Measurements from ENCODE around the gene CELF2. TPM values are rescaled to one million over a fixed set of nuclear protein-coding genes. Genes with fewer than 3 reads are reported as not detected.

CELF2 gene
- total RNA-seq, 1 donor from 2014 or later = 3.8 TPM

DNA sequence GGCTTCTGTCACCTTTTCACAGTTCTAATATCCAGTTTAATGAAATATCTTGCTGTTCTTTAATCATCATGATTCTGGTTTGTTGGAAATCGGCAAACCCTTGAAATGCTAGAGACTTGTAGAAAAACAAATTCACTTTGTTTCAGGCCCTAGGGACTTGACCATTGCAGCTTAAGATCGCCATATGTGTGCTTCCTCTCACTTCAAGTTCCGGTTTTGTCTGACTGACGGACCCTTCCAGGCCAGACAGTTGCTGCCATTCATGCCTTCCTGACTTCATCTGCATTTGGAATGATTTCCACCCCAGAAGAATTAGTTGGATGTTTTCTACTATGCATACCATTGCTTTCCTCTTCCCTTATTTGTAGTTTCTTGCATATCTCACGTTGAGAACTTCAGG lies 125.6 kb downstream of the CELF2 start:
- H3K4me3 Mint-ChIP-seq (ENCODE audit: low read depth) = no peak overlapping the region
- peaks cover 3% of the 10 kb centered on the region for H3K9me3 Mint-ChIP-seq (ENCODE audit: low read depth)
- no peak for TF ChIP-seq CTCF (IDR thresholded peaks at IDR 0.05; ENCODE audit: unreplicated experiment)
- DNase-seq (ENCODE audit: low spot score, unreplicated experiment) = no peak
- H3K27me3 Mint-ChIP-seq = peaks cover 5% of the 10 kb centered on the region
- no peak overlapping the region for H3K27ac Mint-ChIP-seq
- no peaks in the 10 kb centered on the region for H3K36me3 Mint-ChIP-seq (ENCODE audit: insufficient read depth)
- peaks cover 9% of the 10 kb centered on the region for H3K4me1 Mint-ChIP-seq (ENCODE audit: low read depth)

GRCh38 chr10:11144626-11145494 lies 127.2 kb downstream of the CELF2 start:
- Mint-ChIP-seq H3K27me3 (peaks cover 5% of the 10 kb centered on the region), H3K4me1 (ENCODE audit: low read depth) (peaks cover 22% of the 10 kb centered on the region), H3K36me3 (ENCODE audit: insufficient read depth) (no peaks in the 10 kb centered on the region), H3K27ac (no peak overlapping the region), H3K4me3 (ENCODE audit: low read depth) (no peak overlapping the region), H3K9me3 (ENCODE audit: low read depth) (peaks cover 3% of the 10 kb centered on the region)
- TF ChIP-seq CTCF (IDR thresholded peaks at IDR 0.05; ENCODE audit: unreplicated experiment) = no peak
- DNase-seq (ENCODE audit: low spot score, unreplicated experiment) = no peak

DNA sequence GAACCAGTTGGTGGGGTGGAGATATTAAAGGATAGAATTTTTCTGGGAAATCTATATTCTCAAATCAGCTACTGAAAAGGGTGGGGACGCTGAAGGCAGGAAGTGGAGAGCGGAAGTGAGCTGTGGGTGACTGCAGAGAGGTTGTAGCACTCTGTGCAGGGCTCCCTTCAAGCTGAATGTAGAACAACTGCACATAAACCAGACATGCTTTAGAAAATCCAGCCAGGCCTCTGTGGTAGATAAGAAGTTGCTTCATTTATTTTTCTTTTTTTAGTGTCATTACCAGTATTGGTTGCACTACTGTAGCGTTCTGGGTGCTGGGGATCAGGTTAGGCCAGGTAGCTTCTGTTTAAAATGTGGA lies 127.8 kb downstream of the CELF2 start:
- Mint-ChIP-seq H3K9me3 (ENCODE audit: low read depth) (peaks cover 3% of the 10 kb centered on the region), H3K27me3 (peaks cover 5% of the 10 kb centered on the region), H3K36me3 (ENCODE audit: insufficient read depth) (no peaks in the 10 kb centered on the region), H3K4me3 (ENCODE audit: low read depth) (no peak overlapping the region), H3K4me1 (ENCODE audit: low read depth) (peaks cover 28% of the 10 kb centered on the region), H3K27ac (no peak overlapping the region)
- DNase-seq (ENCODE audit: low spot score, unreplicated experiment) = no peak
- no peak for TF ChIP-seq CTCF (IDR thresholded peaks at IDR 0.05; ENCODE audit: unreplicated experiment)

GRCh38 chr10:11146402-11147171 lies 128.9 kb downstream of the CELF2 start:
- Mint-ChIP-seq H3K36me3 (ENCODE audit: insufficient read depth) (no peaks in the 10 kb centered on the region), H3K27ac (no peak overlapping the region), H3K4me1 (ENCODE audit: low read depth) (peaks cover 32% of the 10 kb centered on the region), H3K27me3 (peaks cover 5% of the 10 kb centered on the region), H3K4me3 (ENCODE audit: low read depth) (no peak overlapping the region), H3K9me3 (ENCODE audit: low read depth) (peaks cover 3% of the 10 kb centered on the region)
- no peak for DNase-seq (ENCODE audit: low spot score, unreplicated experiment)
- no peak for TF ChIP-seq CTCF (IDR thresholded peaks at IDR 0.05; ENCODE audit: unreplicated experiment)

GRCh38 chr10:11147722-11148121 lies 130.1 kb downstream of the CELF2 start:
- H3K27ac Mint-ChIP-seq = no peak overlapping the region
- H3K27me3 Mint-ChIP-seq = peaks cover 3% of the 10 kb centered on the region
- peaks cover 32% of the 10 kb centered on the region for H3K4me1 Mint-ChIP-seq (ENCODE audit: low read depth)
- no peak overlapping the region for H3K4me3 Mint-ChIP-seq (ENCODE audit: low read depth)
- no peak for TF ChIP-seq CTCF (IDR thresholded peaks at IDR 0.05; ENCODE audit: unreplicated experiment)
- no peaks in the 10 kb centered on the region for H3K36me3 Mint-ChIP-seq (ENCODE audit: insufficient read depth)
- no peaks in the 10 kb centered on the region for H3K9me3 Mint-ChIP-seq (ENCODE audit: low read depth)
- no peak for DNase-seq (ENCODE audit: low spot score, unreplicated experiment)
